ENCODE data around the gene MYL6B. TPM values are rescaled to one million over a fixed set of nuclear protein-coding genes. Genes with fewer than 3 reads are reported as not detected.
"Not testable (repeated sequence)": the region's sequence is repeated elsewhere in the genome, so short reads cannot be mapped to it uniquely, and the experiment has no call there.

MYL6B gene
- polyA plus RNA-seq, 4 donors: 138 to 185 (median 160) TPM

DNA sequence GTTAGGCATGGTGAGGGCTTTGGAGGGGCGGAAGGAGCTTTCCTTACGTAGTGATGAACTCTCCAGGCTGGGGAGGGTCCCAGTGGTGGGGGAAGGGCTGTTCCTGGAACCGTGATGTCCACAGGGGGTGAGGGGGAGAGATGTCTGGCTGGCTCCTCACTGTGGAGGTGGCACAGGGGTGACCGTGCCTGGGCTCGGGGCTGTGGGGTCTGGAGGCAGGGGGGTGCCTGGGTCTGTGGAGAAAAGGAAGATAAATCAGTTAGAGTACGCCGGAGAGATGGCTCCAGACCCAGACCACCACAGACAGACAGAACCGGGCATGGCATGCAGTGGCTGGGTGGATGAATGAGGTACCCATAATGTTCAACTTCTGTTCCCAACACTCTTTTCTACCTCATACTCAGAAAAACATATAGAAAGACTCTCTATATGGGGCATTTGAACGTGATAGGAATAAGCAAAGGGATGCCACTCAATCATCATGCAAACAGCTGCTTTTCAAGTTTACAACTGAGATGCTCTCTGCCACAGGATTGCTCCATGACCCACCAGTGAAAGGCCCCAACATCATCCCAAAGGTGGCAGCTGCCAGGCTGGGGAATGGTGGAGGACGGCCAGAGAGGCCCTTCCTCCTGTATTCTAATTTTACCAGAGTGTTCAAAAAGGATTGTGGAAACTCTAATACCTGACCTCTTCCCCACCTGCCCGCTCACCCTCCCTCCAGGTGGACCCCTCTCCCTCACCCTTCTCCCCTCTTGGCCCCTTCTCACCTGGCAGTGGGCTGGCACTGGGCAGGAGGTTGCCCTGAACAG lies 11.4 kb downstream of the MYL6B start:
- DNase-seq (ENCODE audit: low read depth in 4 of 4, low spot score in 3 of 4): no peak

DNA sequence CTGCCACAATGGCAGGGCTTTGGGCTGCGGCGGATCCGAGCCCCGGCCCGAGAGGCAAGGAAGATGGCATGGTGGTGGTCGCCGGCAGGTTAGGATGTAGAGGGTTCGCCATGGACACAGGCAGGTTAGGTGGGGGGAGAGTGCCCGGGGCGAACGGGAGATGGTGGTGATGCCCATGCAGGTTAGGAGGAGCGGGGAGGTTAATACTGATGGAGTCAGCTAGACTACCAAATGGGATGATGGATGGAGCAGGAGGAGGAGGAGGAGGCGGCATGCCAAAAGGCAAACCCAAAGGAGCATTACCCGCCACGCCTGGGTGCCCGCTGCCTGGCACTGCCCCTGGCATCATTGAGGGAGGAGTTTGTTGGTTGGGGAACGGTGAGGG lies 11.9 kb downstream of the MYL6B start:
- DNase-seq (ENCODE audit: low read depth in 4 of 4, low spot score in 3 of 4): no peak

- no peak for DNase-seq (ENCODE audit: low read depth in 4 of 4, low spot score in 3 of 4)
Measured at GRCh38 chr12:56165369-56165768, 13.0 kb downstream of the MYL6B start.

GRCh38 chr12:56169229-56169759 lies 16.9 kb downstream of the MYL6B start:
- DNase-seq (ENCODE audit: low read depth in 4 of 4, low spot score in 3 of 4): no peak

DNA sequence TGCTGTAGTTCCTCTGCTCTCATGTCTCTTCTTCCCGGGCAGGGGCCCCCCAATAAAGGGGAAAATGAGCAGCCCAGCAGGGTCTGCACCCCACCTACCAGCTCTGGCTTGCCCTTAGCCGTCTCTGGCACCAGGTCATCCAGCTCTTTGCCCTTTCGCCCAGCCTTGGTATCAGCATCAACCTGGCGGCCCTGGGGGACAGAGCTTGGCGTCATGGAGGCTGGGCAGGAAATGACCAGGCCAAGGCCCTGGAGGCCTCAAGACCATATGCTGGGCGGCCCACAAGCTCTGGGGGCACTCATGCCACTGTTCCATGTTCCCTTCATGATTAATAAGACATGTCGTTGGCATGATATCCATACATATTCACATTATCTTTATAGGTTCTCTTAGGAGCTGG lies 20.5 kb downstream of the MYL6B start:
- no peak for DNase-seq (ENCODE audit: low read depth in 4 of 4, low spot score in 3 of 4)

DNA sequence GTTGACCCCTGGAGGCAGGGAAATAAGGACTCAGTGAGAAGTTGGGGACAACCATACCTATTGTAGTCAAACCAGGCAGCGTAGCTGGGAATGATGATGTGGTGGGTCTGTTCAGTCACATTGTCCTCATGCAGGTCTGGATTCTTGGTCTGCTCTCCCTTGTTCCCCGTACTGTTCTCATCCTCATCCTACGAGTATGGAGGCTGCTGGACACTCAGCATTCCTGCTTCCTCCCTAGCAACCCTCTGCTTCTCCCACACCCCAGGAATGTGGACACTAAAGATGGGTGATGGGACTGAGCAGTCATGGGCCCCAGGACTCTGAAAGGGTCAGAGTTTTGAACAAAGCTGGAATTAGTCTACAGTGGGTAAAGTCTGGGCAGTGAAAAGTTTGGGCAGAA lies 26.0 kb downstream of the MYL6B start:
- no peak for DNase-seq (ENCODE audit: low read depth in 4 of 4, low spot score in 3 of 4)

DNA sequence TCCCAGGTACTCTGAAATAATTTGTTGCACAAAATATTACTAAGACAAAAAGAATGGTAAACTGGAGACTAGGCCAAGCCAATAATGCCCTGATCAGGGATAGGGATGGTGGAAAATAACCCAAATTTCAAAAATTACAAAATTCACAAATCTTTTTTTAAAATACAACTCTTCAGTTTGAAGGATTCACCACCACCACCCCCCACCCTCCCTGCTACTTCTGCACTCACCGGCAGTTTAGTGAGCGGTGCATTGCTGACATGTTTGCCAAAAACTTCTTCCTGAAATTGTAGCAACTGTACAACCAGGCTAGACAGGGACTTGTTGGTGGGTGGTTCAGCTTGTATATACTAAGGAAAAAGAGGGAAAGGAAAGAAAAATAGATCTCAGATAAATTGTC lies 34.6 kb downstream of the MYL6B start:
- DNase-seq (ENCODE audit: low read depth in 4 of 4, low spot score in 3 of 4): no peak

DNA sequence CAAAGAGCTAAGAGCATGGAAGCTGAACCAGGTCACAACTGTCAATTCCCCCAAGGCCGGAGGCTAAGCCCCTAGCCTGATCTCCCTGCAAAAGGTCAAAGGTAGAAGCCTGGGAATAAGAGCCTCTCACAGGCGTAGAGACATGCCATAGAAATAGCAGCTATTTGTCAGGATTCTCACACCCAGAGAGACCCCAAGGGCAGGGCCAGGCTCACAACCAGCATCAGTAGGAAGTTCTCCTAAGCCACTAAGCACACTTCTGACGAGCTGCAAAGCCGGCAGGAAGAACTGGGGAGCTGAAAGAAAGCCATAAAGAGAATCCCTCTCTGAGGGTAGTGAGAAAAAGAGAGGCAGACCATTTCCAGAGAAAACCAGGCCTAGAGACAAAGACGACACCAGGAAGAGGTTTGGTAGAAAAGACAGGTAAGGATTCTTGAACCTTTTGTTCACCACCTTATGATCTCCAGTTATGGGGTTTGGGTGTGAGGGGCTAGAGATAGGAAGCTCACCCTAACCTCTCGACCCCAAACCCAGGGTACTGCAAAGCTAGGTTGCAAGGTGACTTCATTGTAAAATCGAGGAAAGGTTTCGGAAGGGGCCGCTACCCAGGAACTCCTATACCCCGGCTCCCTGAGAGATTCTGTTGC lies 35.9 kb downstream of the MYL6B start:
- DNase-seq (ENCODE audit: low read depth in 4 of 4, low spot score in 3 of 4): no peak

DNA sequence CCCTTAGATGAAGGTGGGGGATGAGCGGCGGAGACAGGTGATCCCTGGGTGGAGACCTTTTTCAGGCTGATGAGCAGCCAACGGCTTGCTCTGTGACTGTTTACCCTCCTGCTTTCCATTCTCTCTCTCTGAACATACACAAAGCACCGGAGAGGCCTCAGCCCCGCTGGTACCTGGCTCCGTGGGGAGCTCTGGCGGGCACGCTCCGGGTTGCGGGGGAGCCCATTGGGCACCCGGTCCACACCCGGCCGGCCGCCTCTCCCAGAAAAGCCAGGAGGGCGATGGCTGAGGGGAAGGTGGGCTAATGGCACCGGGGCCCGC lies 36.4 kb downstream of the MYL6B start:
- DNase-seq (ENCODE audit: low read depth in 4 of 4, low spot score in 3 of 4): no peak

DNA sequence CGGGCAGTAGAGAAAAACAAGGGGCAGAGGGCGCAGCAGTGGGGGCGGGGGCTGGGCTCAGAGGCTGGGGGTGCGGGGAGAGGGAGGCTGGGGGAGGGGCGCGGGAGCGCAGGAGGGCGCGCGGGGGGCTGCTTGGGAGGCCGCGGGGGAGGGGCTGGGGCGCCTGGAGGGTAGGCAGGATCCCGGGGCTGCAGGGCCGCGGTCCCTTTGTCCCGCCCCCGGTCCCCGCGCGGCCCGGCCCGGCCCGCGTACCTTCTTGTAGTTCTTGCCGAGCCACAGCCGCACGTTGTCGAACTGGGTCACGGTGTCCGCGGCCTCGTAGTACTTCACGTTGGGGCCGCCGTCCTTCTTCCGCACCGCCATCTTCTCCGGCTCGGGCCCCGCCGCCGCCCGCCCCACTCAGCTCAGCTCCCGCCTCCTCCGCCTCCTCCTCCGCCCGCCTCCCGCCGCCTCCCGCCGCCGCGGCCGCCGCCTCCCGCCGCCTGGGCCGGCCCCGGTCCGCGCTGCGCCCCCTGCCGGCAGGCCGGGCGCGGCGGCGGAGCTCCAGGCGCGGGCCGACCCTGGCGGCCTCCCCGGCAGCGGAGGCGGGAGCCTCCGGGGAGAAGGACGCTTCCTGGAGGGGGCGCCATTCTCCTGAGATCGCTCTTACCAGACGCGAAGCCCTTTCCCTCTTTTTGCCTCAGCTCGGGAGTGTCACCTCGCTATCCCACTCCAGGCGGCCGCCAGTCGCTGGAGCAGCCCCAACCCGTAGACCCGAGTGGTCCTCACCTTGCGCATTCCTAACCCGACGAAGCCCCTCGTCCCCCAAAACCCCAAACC lies 36.9 kb downstream of the MYL6B start, which contains the start of gene SMARCC2:
TSS of gene SMARCC2 (minus strand) at position 385 of the 819 bp plus-strand sequence. CDS start at position 363, 22 bp downstream.
- DNase-seq (ENCODE audit: low read depth in 4 of 4, low spot score in 3 of 4): peak; percentile 65 to 77 (median 72)

GRCh38 chr12:56189918-56190694 lies 37.7 kb downstream of the MYL6B start:
- peak; percentile 87 to 90 (median 89) for DNase-seq (ENCODE audit: low read depth in 4 of 4, low spot score in 3 of 4)

DNA sequence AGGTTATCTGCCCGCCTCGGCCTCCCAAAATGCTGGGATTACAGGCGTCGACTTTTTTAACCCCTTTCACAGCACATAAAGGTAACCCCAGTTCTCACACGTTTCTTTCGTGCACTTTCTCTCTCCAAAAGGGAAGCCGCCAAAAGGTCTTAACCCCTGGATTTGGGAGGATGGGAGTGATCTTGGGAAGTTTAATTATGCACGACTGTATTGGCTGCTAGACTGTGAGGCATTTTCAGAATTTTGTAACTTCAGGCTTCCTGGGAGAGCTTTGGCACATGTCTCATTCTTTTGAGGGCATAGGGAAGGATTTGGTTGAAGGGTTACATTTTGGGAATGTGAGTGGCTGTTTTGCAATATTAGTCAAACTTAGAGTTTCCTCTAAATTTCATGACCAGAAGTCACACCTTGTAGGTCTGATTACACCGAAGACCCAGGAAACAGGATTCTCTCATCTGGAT lies 38.3 kb downstream of the MYL6B start:
- no peak for DNase-seq (ENCODE audit: low read depth in 4 of 4, low spot score in 3 of 4)

- no peak for DNase-seq (ENCODE audit: low read depth in 4 of 4, low spot score in 3 of 4)
Measured at GRCh38 chr12:56192582-56192981, 40.2 kb downstream of the MYL6B start.

GRCh38 chr12:56193025-56193578 lies 40.7 kb downstream of the MYL6B start:
- DNase-seq (ENCODE audit: low read depth in 4 of 4, low spot score in 3 of 4): peak in 3 of 4 donors; percentile 56 to 77 (median 66)

DNA sequence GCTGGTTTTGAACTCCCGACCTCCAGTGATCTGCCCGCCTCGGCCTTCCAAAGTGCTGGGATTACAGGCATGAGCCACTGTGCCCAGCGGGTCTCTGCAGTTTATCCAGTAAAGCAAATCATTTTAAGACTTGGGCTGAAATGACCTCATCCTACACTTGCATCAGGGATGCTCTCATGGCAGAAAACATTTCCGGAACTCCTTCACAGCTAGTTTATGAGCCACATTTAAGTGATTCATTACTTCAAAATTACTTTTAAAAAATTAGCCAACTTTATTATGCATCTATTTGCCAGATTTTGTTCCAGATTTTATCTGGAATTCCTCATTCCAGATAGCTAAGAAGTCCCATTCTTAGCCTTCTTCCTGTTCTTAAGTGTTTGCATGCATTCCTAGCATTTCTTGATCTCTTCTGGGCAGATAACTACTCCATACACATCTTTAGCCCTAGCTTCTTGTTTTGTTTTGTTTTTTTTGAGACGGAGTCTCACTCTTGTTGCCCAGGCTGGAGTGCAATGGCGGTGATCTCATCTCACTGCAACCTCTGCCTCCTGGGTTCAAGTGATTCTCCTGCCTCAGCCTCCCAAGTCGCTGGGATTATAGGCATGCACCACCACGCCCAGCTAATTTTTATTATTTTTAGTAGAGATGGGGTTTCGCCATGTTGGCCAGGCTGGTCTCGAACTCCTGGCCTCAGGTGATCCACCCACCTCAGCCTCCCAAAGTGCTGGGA lies 44.6 kb downstream of the MYL6B start:
- DNase-seq (ENCODE audit: low read depth in 4 of 4, low spot score in 3 of 4): not testable (repeated sequence)

DNA sequence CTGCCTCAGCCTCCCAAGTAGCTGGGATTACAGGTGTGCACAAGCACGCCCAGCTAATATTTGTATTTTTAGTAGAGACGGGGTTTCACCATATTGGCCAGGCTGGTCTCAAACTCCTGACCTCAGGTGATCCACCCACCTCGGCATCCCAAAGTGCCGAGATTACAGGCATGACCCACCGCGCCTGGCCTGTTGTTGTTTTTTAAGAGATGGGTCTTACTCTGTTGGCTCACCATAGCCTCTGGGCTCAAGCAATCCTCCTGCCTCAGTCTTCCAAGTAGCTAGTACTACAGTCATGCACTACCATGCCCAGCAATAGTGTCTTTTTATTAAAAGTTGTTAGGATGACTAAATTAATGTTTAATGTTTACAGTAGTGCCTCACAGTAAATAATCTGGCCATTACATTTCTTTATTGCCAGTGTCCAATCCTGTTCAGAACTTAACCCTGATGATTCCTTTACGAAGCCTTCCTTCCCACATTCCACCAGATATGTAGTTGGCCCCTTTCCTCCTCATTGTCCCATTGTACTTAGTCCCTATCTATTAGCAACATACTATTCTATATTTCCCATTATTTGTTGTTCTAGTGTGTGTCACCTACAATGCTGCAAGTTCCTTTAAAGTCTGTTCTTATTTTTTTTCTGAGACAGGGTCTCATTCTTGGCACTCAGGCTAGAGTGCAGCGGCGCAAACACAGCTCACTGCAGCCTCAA lies 45.7 kb downstream of the MYL6B start:
- DNase-seq (ENCODE audit: low read depth in 4 of 4, low spot score in 3 of 4): no peak

DNA sequence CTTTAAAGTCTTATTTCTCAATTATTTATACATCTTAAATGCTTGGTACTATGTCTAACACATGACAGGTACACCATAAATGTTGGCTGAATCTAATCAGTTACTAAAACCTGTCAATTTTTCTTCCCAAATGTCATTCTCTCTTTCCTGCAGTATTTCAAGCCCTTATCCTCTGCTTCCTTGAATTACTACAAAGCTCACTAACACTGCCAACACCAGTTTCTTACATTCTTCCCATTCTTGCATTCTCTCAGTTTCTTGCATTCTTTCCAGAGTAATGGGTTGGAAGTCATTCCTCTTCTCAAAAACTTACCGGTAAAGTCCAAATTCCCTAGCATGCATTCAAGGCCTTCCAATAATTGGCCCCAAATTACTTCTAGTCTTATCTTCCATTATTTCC lies 46.4 kb downstream of the MYL6B start:
- DNase-seq (ENCODE audit: low read depth in 4 of 4, low spot score in 3 of 4): no peak

DNA sequence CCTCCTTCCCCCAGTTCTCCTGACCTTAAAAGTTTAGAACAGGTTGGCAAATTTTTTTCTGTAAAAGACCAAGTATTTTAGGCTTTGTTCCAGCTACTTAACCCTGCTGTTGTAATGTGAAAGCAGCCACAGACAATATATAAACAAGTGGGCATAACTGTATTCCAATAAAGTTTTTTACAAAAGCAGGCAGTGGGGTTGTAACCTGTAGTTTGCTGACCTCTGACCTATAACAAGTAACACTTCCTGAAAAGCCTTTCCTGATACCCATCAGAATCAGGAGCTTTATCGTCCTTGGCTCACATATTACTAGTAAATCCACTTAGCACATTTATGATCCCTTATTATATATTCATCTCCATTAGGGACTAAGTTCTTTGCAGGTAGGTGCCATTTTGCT lies 50.0 kb downstream of the MYL6B start:
- no peak for DNase-seq (ENCODE audit: low read depth in 4 of 4, low spot score in 3 of 4)

GRCh38 chr12:56202838-56203237 lies 50.5 kb downstream of the MYL6B start:
- DNase-seq (ENCODE audit: low read depth in 4 of 4, low spot score in 3 of 4): no peak
